MCF 10A (cell line): ENCODE measurements around the gene PAX5. TPM values are rescaled to one million over a fixed set of nuclear protein-coding genes. Genes with fewer than 3 reads are reported as not detected.

Source experiments
- BruUV-seq: library from RNA; stranded (reverse); fragments of 400-500 nt; replicated peaks from 2 replicates; lab custom pipeline; 2021; lab: Mats Ljungman, UMichigan
- CTCF ChIA-PET: fragments of 300-600 bp; sonication (Branson Sonifier 250); formaldehyde crosslinking; extraction: SDS; loops from one replicate; lab custom pipeline; 2021; ENCODE audit warnings: antibody characterized with exemption, inconsistent platforms; lab: Yijun Ruan, JAX
- POLR2A ChIA-PET: fragments of 300-600, 350-650 bp; sonication (Branson Sonifier 250); formaldehyde crosslinking; extraction: SDS; loops from one replicate; lab custom pipeline; 2020; ENCODE audit warnings: antibody characterized with exemption, inconsistent platforms; lab: Yijun Ruan, JAX
- DNase-seq: peaks from one replicate; pipeline ENCODE4 v3.0.0-alpha.2; 2018; ENCODE audit not compliant: unreplicated experiment
- H3K27ac Mint-ChIP-seq: one replicate; pipeline ENCODE4 v1.8.0; 2022; ENCODE audit warnings: mild to moderate bottlenecking, low read depth, mixed read lengths; ENCODE audit not compliant: unreplicated experiment
- H3K27me3 Mint-ChIP-seq: one replicate; pipeline ENCODE4 v1.8.0; 2022; ENCODE audit warnings: mixed read lengths; ENCODE audit not compliant: insufficient read depth, unreplicated experiment
- H3K36me3 Mint-ChIP-seq: one replicate; pipeline ENCODE4 v1.8.0; 2022; ENCODE audit warnings: mild to moderate bottlenecking, moderate library complexity, mixed read lengths; ENCODE audit not compliant: insufficient read depth, unreplicated experiment
- H3K4me1 Mint-ChIP-seq: one replicate; pipeline ENCODE4 v1.8.0; 2022; ENCODE audit warnings: mixed read lengths; ENCODE audit not compliant: insufficient read depth, unreplicated experiment
- H3K4me3 Mint-ChIP-seq: one replicate; pipeline ENCODE4 v1.8.0; 2022; ENCODE audit warnings: mild to moderate bottlenecking, moderate library complexity, mixed read lengths; ENCODE audit not compliant: unreplicated experiment
- H3K9me3 Mint-ChIP-seq: one replicate; pipeline ENCODE4 v1.8.0; 2022; ENCODE audit warnings: mixed read lengths; ENCODE audit not compliant: unreplicated experiment
- intact Hi-C: fragments of 100-400 bp; cut with micrococcal nuclease; formaldehyde crosslinking; loops from 2 replicates; pipeline ENCODE4 v1.14.1; 2022
- total RNA-seq: library from RNA; stranded (reverse); gene quantifications from 2 replicates; pipeline ENCODE4 v1.2.3, GENCODE V29; 2022
- TF ChIP-seq, protein P1 (sequence below): fragments of 200-600 bp; IDR thresholded peaks from one replicate; pipeline ENCODE4 v1.8.0; 2022; ENCODE audit warnings: antibody characterized with exemption, mild to moderate bottlenecking; ENCODE audit not compliant: unreplicated experiment

The PAX5 gene
- total RNA-seq, 1 experiment from 2014 or later: not detected

DNA sequence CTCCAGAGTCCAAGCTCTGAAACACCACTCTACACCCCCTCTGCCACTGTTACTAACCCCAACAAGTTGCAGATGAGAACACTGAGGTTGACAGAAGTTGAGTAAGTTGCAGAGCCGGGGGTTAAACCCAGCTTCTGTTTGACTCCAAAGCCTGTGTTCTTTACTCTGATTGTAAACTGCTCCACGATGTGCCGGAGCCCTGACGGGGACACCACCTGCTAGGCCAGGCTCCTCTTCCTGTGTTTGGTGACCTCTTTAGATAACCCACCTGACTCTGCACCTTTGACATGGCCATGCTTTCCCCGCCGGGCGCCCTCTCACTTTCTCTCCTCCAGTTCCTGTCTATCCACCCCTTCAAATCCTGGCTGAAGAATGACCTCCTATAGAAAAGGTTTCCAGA lies 96.7 kb downstream of the PAX5 start:
- no peak overlapping the region for H3K27ac Mint-ChIP-seq
- ChIA-PET CTCF (interaction anchor here (0.9 kb wide), 1 partner anchor 65 kb away, joined by 3 read pairs; no protein-coding TSS in a partner anchor), POLR2A (no interaction called here)
- TF ChIP-seq, protein P1, sequence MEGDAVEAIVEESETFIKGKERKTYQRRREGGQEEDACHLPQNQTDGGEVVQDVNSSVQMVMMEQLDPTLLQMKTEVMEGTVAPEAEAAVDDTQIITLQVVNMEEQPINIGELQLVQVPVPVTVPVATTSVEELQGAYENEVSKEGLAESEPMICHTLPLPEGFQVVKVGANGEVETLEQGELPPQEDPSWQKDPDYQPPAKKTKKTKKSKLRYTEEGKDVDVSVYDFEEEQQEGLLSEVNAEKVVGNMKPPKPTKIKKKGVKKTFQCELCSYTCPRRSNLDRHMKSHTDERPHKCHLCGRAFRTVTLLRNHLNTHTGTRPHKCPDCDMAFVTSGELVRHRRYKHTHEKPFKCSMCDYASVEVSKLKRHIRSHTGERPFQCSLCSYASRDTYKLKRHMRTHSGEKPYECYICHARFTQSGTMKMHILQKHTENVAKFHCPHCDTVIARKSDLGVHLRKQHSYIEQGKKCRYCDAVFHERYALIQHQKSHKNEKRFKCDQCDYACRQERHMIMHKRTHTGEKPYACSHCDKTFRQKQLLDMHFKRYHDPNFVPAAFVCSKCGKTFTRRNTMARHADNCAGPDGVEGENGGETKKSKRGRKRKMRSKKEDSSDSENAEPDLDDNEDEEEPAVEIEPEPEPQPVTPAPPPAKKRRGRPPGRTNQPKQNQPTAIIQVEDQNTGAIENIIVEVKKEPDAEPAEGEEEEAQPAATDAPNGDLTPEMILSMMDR: no peak
- no peak overlapping the region for H3K4me3 Mint-ChIP-seq
- intact Hi-C loops: no loop called here
- DNase-seq: no peak
- peaks cover 3% of the 10 kb centered on the region for H3K9me3 Mint-ChIP-seq
- H3K4me1 Mint-ChIP-seq: peaks cover 10% of the 10 kb centered on the region
- no peaks in the 10 kb centered on the region for H3K36me3 Mint-ChIP-seq
- BruUV-seq: no TSS peak
- H3K27me3 Mint-ChIP-seq: no peaks in the 10 kb centered on the region

DNA sequence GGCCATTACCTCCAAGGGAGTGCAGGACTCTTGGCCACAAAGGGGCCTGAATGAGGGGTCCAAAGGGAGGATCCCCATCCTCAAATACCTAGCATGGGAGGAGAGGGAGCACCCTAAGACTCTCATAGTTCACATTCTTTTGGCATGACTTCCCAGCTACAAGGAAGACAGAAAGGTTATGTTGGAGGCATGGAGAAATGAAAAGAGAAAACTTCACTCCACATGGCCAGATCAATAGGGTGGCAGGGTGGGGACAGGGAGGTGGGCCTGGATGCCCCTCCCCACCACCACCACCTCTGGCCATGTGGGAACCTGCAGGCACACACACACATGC lies 97.6 kb downstream of the PAX5 start:
- H3K27ac Mint-ChIP-seq: no peak overlapping the region
- DNase-seq: no peak
- CTCF ChIA-PET: interaction anchor here (0.7 to 1.0 kb wide), 3 partner anchors 22 to 64 kb away, joined by 3 read pairs; no protein-coding TSS in a partner anchor
- TF ChIP-seq, protein P1: no peak
- intact Hi-C loops: no loop called here
- H3K36me3 Mint-ChIP-seq: no peaks in the 10 kb centered on the region
- no peaks in the 10 kb centered on the region for H3K27me3 Mint-ChIP-seq
- POLR2A ChIA-PET: no interaction called here
- H3K9me3 Mint-ChIP-seq: peaks cover 7% of the 10 kb centered on the region
- no TSS peak for BruUV-seq
- H3K4me3 Mint-ChIP-seq: no peak overlapping the region
- peaks cover 10% of the 10 kb centered on the region for H3K4me1 Mint-ChIP-seq

DNA sequence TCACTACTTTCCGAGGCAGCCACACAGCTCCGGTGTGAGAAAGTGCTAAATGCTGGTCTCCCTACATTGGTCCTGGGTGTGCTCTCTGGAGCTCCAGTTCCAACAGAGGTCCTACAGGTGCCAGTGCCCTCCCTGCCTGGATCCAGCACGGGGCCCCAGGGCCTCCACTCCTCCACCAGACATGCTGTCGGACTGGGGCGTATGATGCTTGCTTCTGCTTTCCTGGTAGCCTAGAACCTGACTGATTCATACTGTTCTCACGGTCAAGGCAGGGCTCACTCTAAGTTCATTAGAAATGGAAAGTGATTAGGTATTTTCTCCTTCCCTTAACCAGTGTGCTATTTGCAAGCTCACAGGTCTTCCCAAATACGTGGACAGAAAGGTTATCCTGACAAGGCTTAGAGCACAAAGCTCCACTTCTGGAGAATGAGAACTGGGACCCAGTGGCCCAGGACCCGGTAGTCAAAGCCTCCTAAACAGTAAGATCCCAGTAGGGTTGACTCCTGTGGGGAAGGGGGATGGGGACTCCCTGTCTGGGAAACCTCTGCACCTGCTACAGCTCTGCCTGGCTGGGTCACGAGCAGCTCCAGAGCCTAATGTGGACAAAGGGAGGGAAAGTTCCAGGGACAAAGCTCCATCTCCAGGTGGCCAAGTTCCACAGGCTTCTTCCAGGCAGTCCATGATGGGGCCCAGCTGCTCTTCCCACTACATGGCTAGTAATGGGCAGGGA lies 98.1 kb downstream of the PAX5 start:
- H3K27ac Mint-ChIP-seq: no peak overlapping the region
- H3K4me1 Mint-ChIP-seq: peaks cover 10% of the 10 kb centered on the region
- no peaks in the 10 kb centered on the region for H3K36me3 Mint-ChIP-seq
- TF ChIP-seq, protein P1: no peak
- H3K4me3 Mint-ChIP-seq: no peak overlapping the region
- H3K27me3 Mint-ChIP-seq: no peaks in the 10 kb centered on the region
- no peak for DNase-seq
- H3K9me3 Mint-ChIP-seq: peaks cover 7% of the 10 kb centered on the region
- intact Hi-C loops: no loop called here
- CTCF ChIA-PET: interaction anchor here (0.7 to 1.2 kb wide), 5 partner anchors 22 to 1471 kb away, joined by 3 to 4 read pairs (median 3); no protein-coding TSS in a partner anchor
- BruUV-seq: no TSS peak
- POLR2A ChIA-PET: no interaction called here

DNA sequence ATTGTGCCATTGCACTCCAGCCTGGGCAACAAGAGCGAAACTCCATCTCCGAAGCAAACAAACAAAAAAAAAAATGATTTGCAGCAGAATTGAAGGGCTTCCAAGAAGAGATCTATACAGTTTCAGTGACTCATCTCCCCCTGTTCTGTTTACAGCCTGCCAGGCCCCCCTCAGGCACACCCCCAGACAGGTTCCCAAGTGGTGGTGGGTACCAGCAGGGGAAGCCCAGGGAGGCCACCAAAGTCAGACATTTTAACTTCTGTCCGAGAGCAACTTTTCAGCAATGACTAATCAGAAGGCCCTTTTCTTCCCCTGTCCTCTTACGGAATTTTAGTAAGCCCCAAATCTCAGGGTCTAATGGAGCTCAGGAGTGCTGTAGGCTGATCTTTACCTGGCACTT lies 98.7 kb downstream of the PAX5 start:
- POLR2A ChIA-PET: no interaction called here
- BruUV-seq: no TSS peak
- Mint-ChIP-seq H3K27ac (no peak overlapping the region), H3K9me3 (peaks cover 7% of the 10 kb centered on the region), H3K4me1 (peaks cover 10% of the 10 kb centered on the region), H3K36me3 (no peaks in the 10 kb centered on the region), H3K27me3 (no peaks in the 10 kb centered on the region), H3K4me3 (no peak overlapping the region)
- CTCF ChIA-PET: interaction anchor here (0.6 to 1.2 kb wide), 4 partner anchors 61 to 1471 kb away, joined by 3 to 4 read pairs (median 3); no protein-coding TSS in a partner anchor
- TF ChIP-seq, protein P1: no peak
- intact Hi-C loops: no loop called here
- no peak for DNase-seq
